Upper lobe of left lung (tissue), 6 donors: ENCODE measurements around the gene MTHFD2. TPM values are rescaled to one million over a fixed set of nuclear protein-coding genes. Genes with fewer than 3 reads are reported as not detected.

Experiments used
- ATAC-seq, 2 donors: fragments of 200-7000 bp; cut with Tn5 transposase; one replicate each; pipeline ENCODE4 v1.9.1; 2022; ENCODE audit warnings: mild to moderate bottlenecking in 2 of 2, moderate library complexity in 2 of 2; ENCODE audit not compliant: low FRiP score in 2 of 2
- DNase-seq, 2 donors: peaks; one replicate each; pipeline ENCODE4 v3.0.0-alpha.2; 2019 to 2020
- H3K27ac ChIP-seq, 4 donors: fragments of 200-600 bp; sonication (generic); one replicate each; pipeline ENCODE4 v1.5.1; 2016 to 2019
- H3K27me3 ChIP-seq, 4 donors: fragments of 200-600 bp; sonication (generic); one replicate each; pipeline ENCODE4 v1.5.1; 2017 to 2019
- H3K36me3 ChIP-seq, 4 donors: fragments of 200-600 bp; sonication (generic); one replicate each; pipeline ENCODE4 v1.5.1; 2016 to 2019
- H3K4me1 ChIP-seq, 4 donors: fragments of 200-600 bp; sonication (generic); one replicate each; pipeline ENCODE4 v1.5.1; 2018 to 2019
- H3K4me3 ChIP-seq, 4 donors: fragments of 200-600 bp; sonication (generic); one replicate each; pipeline ENCODE4 v1.5.1; 2017 to 2019; ENCODE audit warnings: mild to moderate bottlenecking in 2 of 4, moderate library complexity in 1 of 4
- H3K9me3 ChIP-seq, 4 donors: fragments of 200-600 bp; sonication (generic); one replicate each; pipeline ENCODE4 v1.5.1; 2018 to 2019
- EP300 ChIP-seq, 4 donors: sonication (generic); formaldehyde crosslinking; IDR thresholded peaks; one replicate each; pipeline ENCODE4 v1.5.1; 2017; ENCODE audit warnings: antibody characterized with exemption in 4 of 4, control low read depth in 2 of 4
- POLR2A ChIP-seq, 4 donors: fragments of 450-650 bp; IDR thresholded peaks; one replicate each; pipeline ENCODE4 v1.5.1; 2016 to 2017; ENCODE audit warnings: antibody characterized with exemption in 4 of 4, mild to moderate bottlenecking in 2 of 4
- POLR2AphosphoS5 ChIP-seq, 2 donors: sonication (generic); formaldehyde crosslinking; IDR thresholded peaks; one replicate each; pipeline ENCODE4 v1.5.1; 2017; ENCODE audit warnings: antibody characterized with exemption in 2 of 2
- WGBS, 2 donors: methylation state at CpG; one replicate each; pipeline ENCODE4 v1.1.5; 2017 to 2018; 5-methylcytosine and 5-hydroxymethylcytosine counted together
- total RNA-seq, 6 donors: library from RNA; depleted of rRNA in 4 of 6; stranded (reverse); fragments of >200 nt in 4 of 6; gene quantifications; one replicate each; pipeline versions ENCODE4 v1.1.0 to v1.2.1, GENCODE V29; 2016 to 2021
- TF ChIP-seq, protein P1 (sequence below), 6 experiments: fragments of 450-650 bp in 4 of 6; fragments of 200-600 bp in 2 of 6; sonication (generic) in 2 of 6; IDR thresholded peaks; one replicate each; pipeline ENCODE4 v1.5.1; 2016 to 2019; ENCODE audit warnings: antibody characterized with exemption in 6 of 6
- donor health status: DM: no; HTN: no; CAD: no; lungs with moderate emphysema.
- donor health status: DM: no; HTN: yes; CAD: no; lungs with severe emphysema.

Gene MTHFD2
- total RNA-seq, 6 donors from 2014 or later = 8.4 to 68.1 (median 34.5) TPM

DNA sequence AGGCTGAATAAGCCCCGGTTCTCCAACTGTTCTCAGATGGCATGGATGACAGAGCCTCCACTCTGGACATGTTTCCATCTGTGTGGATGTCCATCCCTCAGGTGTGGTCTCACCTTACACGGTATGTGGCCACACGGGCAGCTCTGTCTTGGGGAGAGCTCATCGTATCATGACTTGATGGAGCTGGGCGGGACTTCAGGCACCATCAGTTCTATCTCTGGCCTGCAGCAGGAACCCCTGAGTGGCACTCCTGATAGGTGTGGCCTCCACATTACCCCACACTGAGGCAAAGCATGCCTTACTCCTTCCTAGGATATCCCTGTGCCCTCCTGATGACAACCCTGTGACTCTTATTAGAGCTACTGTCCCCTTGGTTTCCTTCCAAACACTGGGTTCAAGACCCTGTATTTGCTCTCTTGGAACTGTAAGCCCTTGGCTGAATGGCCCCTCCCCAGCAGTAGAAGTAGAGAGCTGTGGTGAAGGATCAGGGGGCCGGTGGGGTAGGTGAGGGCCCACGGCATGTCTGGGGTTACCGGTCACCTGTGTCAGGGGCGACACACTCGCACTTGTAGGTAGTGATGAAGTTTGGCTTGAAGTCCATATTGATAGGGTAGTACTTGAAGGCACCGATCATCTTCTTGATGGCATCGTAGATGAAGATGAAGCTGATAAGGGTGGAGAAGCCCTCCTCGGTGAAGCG is 48.2 kb downstream of the MTHFD2 start:
- Histone ChIP-seq H3K36me3 (peaks cover 0 to 2% (median 0%) of the 10 kb centered on the region in 4 donors), H3K27ac (no peak overlapping the region), H3K4me1 (peaks cover 0 to 4% (median 0%) of the 10 kb centered on the region in 4 donors), H3K9me3 (no peaks in the 10 kb centered on the region), H3K27me3 (no peaks in the 10 kb centered on the region), H3K4me3 (no peak overlapping the region)
- TF ChIP-seq EP300 (IDR thresholded peaks at IDR 0.05) = no peak
- TF ChIP-seq POLR2AphosphoS5 (IDR thresholded peaks at IDR 0.05) = no peak
- TF ChIP-seq POLR2A (IDR thresholded peaks at IDR 0.05) = no peak
- TF ChIP-seq, protein P1, sequence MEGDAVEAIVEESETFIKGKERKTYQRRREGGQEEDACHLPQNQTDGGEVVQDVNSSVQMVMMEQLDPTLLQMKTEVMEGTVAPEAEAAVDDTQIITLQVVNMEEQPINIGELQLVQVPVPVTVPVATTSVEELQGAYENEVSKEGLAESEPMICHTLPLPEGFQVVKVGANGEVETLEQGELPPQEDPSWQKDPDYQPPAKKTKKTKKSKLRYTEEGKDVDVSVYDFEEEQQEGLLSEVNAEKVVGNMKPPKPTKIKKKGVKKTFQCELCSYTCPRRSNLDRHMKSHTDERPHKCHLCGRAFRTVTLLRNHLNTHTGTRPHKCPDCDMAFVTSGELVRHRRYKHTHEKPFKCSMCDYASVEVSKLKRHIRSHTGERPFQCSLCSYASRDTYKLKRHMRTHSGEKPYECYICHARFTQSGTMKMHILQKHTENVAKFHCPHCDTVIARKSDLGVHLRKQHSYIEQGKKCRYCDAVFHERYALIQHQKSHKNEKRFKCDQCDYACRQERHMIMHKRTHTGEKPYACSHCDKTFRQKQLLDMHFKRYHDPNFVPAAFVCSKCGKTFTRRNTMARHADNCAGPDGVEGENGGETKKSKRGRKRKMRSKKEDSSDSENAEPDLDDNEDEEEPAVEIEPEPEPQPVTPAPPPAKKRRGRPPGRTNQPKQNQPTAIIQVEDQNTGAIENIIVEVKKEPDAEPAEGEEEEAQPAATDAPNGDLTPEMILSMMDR (IDR thresholded peaks at IDR 0.05) = no peak
- DNase-seq = no peak
- WGBS, 2 donors = 91 to 94% methylated on average over 12 to 14 of the region's 14 CpGs
- ATAC-seq = no peak

DNA sequence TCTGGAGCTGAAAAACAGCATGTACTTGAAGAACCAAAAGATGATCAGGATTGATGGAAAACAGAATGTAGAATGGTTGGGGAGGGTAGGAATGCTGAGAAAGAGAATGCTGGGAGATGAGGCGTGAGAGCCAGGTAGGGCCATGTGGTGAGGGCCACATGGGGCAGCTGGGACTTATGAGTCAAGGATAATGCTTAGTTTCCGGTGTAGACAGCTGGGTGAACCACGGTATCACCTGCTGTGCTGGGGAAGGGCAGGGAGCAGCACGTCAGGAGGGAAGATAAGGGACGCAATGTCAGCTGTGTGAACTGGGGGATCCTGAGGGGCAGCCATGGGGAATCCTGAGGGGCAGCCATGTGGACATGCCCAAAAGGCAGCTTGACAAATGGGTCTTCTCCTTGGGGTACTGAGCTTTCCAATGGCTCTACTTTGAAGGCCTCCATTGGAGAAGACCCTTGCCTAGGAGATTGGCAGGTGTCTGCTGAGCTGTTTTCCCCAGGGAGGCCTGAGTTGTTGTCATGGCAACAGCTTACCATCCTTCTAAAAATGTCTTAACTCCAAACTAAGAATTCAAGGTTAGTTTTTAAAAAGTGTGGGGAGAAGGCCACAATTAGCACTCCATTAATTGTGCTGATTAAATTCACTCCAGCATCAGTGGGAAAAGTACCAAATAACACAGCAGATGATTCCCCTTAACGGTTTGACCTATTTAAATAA is 51.1 kb downstream of the MTHFD2 start:
- no peaks in the 10 kb centered on the region for H3K9me3 ChIP-seq
- ATAC-seq (no peak), DNase-seq (no peak)
- no peak overlapping the region for H3K27ac ChIP-seq
- WGBS, 2 donors = 79 to 85% methylated on average over 6 of the region's 6 CpGs
- no peak for TF ChIP-seq EP300 (IDR thresholded peaks at IDR 0.05)
- TF ChIP-seq POLR2A (IDR thresholded peaks at IDR 0.05) = no peak
- TF ChIP-seq POLR2AphosphoS5 (IDR thresholded peaks at IDR 0.05) = no peak
- TF ChIP-seq, protein P1 (IDR thresholded peaks at IDR 0.05) = no peak
- no peaks in the 10 kb centered on the region for H3K27me3 ChIP-seq
- H3K36me3 ChIP-seq = peaks cover 0 to 2% (median 0%) of the 10 kb centered on the region in 4 donors
- peaks cover 0 to 4% (median 0%) of the 10 kb centered on the region in 4 donors for H3K4me1 ChIP-seq
- no peak overlapping the region for H3K4me3 ChIP-seq

DNA sequence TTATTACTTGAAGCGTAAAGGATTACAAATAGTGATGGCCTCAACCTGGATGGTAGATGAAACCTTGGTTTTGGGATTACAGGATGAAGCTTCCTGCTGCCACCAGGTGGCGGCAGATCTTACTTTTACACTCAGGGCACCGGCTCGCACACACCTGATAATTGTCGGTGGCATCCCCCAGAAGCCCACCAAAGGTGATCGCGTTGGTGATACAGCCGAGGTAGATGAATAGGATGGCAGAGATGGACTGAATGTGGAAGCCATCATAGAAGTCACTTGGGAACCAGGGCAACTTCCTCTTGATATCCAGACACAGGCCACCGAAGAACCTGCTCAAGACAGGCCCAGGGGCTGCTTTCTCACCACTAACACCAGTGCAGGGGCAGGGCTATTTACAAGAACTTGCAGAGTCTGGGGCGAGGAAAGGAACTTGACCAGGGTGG is 51.8 kb downstream of the MTHFD2 start:
- no peaks in the 10 kb centered on the region for H3K27me3 ChIP-seq
- WGBS, 2 donors = 36 to 40% methylated on average over 10 of the region's 10 CpGs
- ATAC-seq = peak in 1 of 2 donors; percentile 59
- H3K36me3 ChIP-seq = peaks cover 0 to 2% (median 0%) of the 10 kb centered on the region in 4 donors
- no peak overlapping the region for H3K4me3 ChIP-seq
- TF ChIP-seq POLR2AphosphoS5 (IDR thresholded peaks at IDR 0.05) = no peak
- no peak for TF ChIP-seq POLR2A (IDR thresholded peaks at IDR 0.05)
- TF ChIP-seq, protein P1 (IDR thresholded peaks at IDR 0.05) = peak; percentile 56 to 75 (median 68)
- H3K27ac ChIP-seq = no peak overlapping the region
- no peaks in the 10 kb centered on the region for H3K9me3 ChIP-seq
- peaks cover 0 to 4% (median 0%) of the 10 kb centered on the region in 4 donors for H3K4me1 ChIP-seq
- peak in 1 of 2 donors; percentile 33 for DNase-seq

DNA sequence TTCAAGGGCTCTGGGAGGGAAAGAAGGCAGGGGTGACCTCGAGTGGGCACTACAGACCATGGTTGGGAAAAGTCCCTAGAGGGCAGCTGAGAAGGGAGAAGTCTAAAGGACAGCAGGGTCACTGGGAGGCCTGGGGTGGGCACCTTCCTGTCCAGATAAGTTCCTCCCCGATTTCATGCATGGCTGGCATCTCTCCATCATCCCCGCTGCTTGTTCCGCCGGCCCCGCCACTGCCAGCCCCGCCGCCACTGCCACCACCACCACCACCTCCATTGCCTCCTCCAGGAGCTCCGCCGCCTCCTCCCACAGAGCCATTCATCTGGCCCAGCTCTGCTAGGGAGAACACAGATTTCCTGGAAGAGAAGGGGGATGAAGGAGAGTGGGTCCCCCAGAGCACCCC is 53.6 kb downstream of the MTHFD2 start:
- H3K4me3 ChIP-seq = no peak overlapping the region
- 86 to 88% methylated on average over 8 to 10 of the region's 10 CpGs for WGBS, 2 donors
- H3K27me3 ChIP-seq = no peaks in the 10 kb centered on the region
- ATAC-seq (no peak), DNase-seq (peak in 1 of 2 donors; percentile 56)
- no peaks in the 10 kb centered on the region for H3K36me3 ChIP-seq
- no peak overlapping the region for H3K27ac ChIP-seq
- TF ChIP-seq, protein P1 (IDR thresholded peaks at IDR 0.05) = no peak
- TF ChIP-seq POLR2AphosphoS5 (IDR thresholded peaks at IDR 0.05) (no peak), POLR2A (IDR thresholded peaks at IDR 0.05) (no peak), EP300 (IDR thresholded peaks at IDR 0.05) (no peak)
- no peaks in the 10 kb centered on the region for H3K9me3 ChIP-seq
- peaks cover 0 to 4% (median 0%) of the 10 kb centered on the region in 4 donors for H3K4me1 ChIP-seq
